Activated gamma-delta T cell treated with Interleukin-2 at 50 U/mL for 16 hours (primary cell): ENCODE measurements around the gene GLI3.

Source experiments
- DNase-seq: peaks from one replicate; pipeline ENCODE4 v3.0.0-alpha.2; 2020

GLI3 gene

GRCh38 chr7:42236976-42237810 is at the start of gene GLI3:
Gene GLI3, minus strand, starts transcription at chr7:42237209. Its CDS starts 13,956 bp downstream, at chr7:42223253.
- DNase-seq, result no peak

- DNase-seq, result no peak
Observed at GRCh38 chr7:42285383-42285824, 48.4 kb upstream of the GLI3 start.

- DNase-seq, result no peak
Observed at GRCh38 chr7:42283553-42283952, 46.5 kb upstream of the GLI3 start.

GRCh38 chr7:42278344-42278743 is 41.3 kb upstream of the GLI3 start:
- no peak for DNase-seq

- DNase-seq, result no peak
Observed at GRCh38 chr7:42274053-42274452, 37.0 kb upstream of the GLI3 start.

- DNase-seq, result no peak
Observed at GRCh38 chr7:42272793-42273665, 36.0 kb upstream of the GLI3 start.

GRCh38 chr7:42269161-42269560 is 32.2 kb upstream of the GLI3 start:
- no peak for DNase-seq

GRCh38 chr7:42264702-42265101 is 27.7 kb upstream of the GLI3 start:
- DNase-seq, result no peak

- DNase-seq, result no peak
Observed at GRCh38 chr7:42263971-42264370, 27.0 kb upstream of the GLI3 start.

GRCh38 chr7:42262964-42263363 is 26.0 kb upstream of the GLI3 start:
- DNase-seq, result no peak

- no peak for DNase-seq
Observed at GRCh38 chr7:42254217-42254616, 17.2 kb upstream of the GLI3 start.

- no peak for DNase-seq
Observed at GRCh38 chr7:42253316-42253715, 16.3 kb upstream of the GLI3 start.

- no peak for DNase-seq
Observed at GRCh38 chr7:42250411-42250810, 13.4 kb upstream of the GLI3 start.

- DNase-seq, result no peak
Observed at GRCh38 chr7:42248579-42248978, 11.6 kb upstream of the GLI3 start.

- no peak for DNase-seq
Observed at GRCh38 chr7:42247301-42247700, 10.3 kb upstream of the GLI3 start.

- DNase-seq, result no peak
Observed at GRCh38 chr7:42244828-42245227, 7.8 kb upstream of the GLI3 start.

GRCh38 chr7:42242381-42242780 is 5.4 kb upstream of the GLI3 start:
- no peak for DNase-seq

- DNase-seq, result no peak
Observed at GRCh38 chr7:42241424-42241823, 4.4 kb upstream of the GLI3 start.

- no peak for DNase-seq
Observed at GRCh38 chr7:42240416-42240815, 3.4 kb upstream of the GLI3 start.

GRCh38 chr7:42238709-42239366 is 1.8 kb upstream of the GLI3 start:
- no peak for DNase-seq

GRCh38 chr7:42237811-42238541 is 967 bp upstream of the GLI3 start:
- no peak for DNase-seq

GRCh38 chr7:42236266-42236975 is 588 bp downstream of the GLI3 start:
- no peak for DNase-seq
